K562 (cell line): ENCODE results near the gene YTHDF1. TPM values are rescaled to one million over a fixed set of nuclear protein-coding genes. Genes with fewer than 3 reads are reported as not detected.

Experiments
- ATAC-seq: fragments of 200-7000 bp; cut with Tn5 transposase; 3 replicates; pipeline ENCODE4 v1.9.1; 2020; ENCODE audit warnings: moderate library complexity
- BruUV-seq: library from RNA; stranded (reverse); fragments of 400-500 nt; replicated peaks from 2 replicates; lab custom pipeline; 2021; lab: Mats Ljungman, UMichigan
- CTCF ChIA-PET: fragments of 300-600 bp; formaldehyde crosslinking; extraction: SDS; loops from one replicate; lab custom pipeline; 2021; ENCODE audit warnings: low intra/inter-chr PET ratio; lab: Yijun Ruan, JAX
- POLR2A ChIA-PET: fragments of 300-600, 350-650 bp; sonication (Branson Sonifier 250); formaldehyde crosslinking; extraction: SDS; loops from one replicate; lab custom pipeline; 2021; ENCODE audit warnings: antibody characterized with exemption, inconsistent platforms; lab: Yijun Ruan, JAX
- DNase-seq, 4 experiments: peaks; one replicate each; pipeline versions ENCODE4 v3.0.0 to v3.0.0-alpha.2; 2011 to 2018; ENCODE audit warnings: low spot score in 3 of 4, mixed read lengths in 3 of 4; ENCODE audit errors: extremely low read depth in 1 of 4
- FAIRE-seq: peaks from 2 replicates; lab custom pipeline; 2011; peaks lifted over from hg19 to GRCh38; lab: Jason Lieb, UNC
- H2AFZ ChIP-seq: 2 replicates; pipeline ENCODE4 v1.6.0; 2011; ENCODE audit warnings: low read depth, low read length, control low read depth, inconsistent platforms
- H3K27ac ChIP-seq: fragments of 200-600 bp; 3 replicates; pipeline ENCODE4 v1.8.0; 2011; ENCODE audit warnings: low read depth, mild to moderate bottlenecking, control low read depth, inconsistent platforms, low read length, moderate library complexity, mixed read lengths; ENCODE audit errors: extremely low read depth
- H3K27me3 ChIP-seq, 2 experiments: fragments of 300-600 bp in 1 of 2; 2 replicates in 1 of 2; 3 replicates in 1 of 2; pipeline versions ENCODE4 v1.6.0 to v1.8.0; 2011; ENCODE audit warnings: inconsistent platforms in 2 of 2, low read length in 2 of 2, mild to moderate bottlenecking in 1 of 2, mixed read lengths in 1 of 2, moderate library complexity in 1 of 2; ENCODE audit not compliant: control insufficient read depth in 2 of 2, insufficient read depth in 2 of 2
- H3K36me3 ChIP-seq: fragments of 300-600 bp; 3 replicates; pipeline ENCODE4 v1.8.0; 2011; ENCODE audit warnings: mild to moderate bottlenecking, low read length, inconsistent platforms; ENCODE audit not compliant: control insufficient read depth, insufficient read depth
- H3K4me1 ChIP-seq, 2 experiments: fragments of 200-600 bp in 1 of 2; replicated peaks in 1 of 2; 2 replicates in 1 of 2; 3 replicates in 1 of 2; pipeline versions ENCODE4 v1.5.1 to v1.8.0; 2011; ENCODE audit warnings: inconsistent platforms in 2 of 2, low read length in 2 of 2, mild to moderate bottlenecking in 1 of 2, mixed read lengths in 1 of 2, moderate library complexity in 1 of 2; ENCODE audit not compliant: control insufficient read depth in 2 of 2, insufficient read depth in 2 of 2
- H3K4me2 ChIP-seq: 2 replicates; pipeline ENCODE4 v1.6.1; 2011; ENCODE audit warnings: low read length, control low read depth, inconsistent platforms, mixed read lengths; ENCODE audit not compliant: insufficient read depth
- H3K4me3 ChIP-seq: fragments of 200-600 bp; sonication (generic), shearing (Covaris generic); 2 replicates; pipeline ENCODE4 v1.5.1; 2016; ENCODE audit warnings: control low read depth, inconsistent platforms
- H3K79me2 ChIP-seq: fragments of 200-600 bp; 3 replicates; pipeline ENCODE4 v1.8.0; 2011; ENCODE audit warnings: low read length, inconsistent platforms; ENCODE audit not compliant: control insufficient read depth, insufficient read depth
- H3K9ac ChIP-seq, 2 experiments: 2 replicates each; pipeline versions ENCODE4 v1.6.0 to v1.6.1; 2011; ENCODE audit warnings: low read depth in 2 of 2, low read length in 2 of 2, control low read depth in 1 of 2, inconsistent platforms in 1 of 2, mild to moderate bottlenecking in 1 of 2, mixed read lengths in 1 of 2; ENCODE audit not compliant: insufficient read depth in 1 of 2
- H3K9me1 ChIP-seq: one replicate; pipeline ENCODE4 v1.6.0; 2011; ENCODE audit warnings: inconsistent platforms, mild to moderate bottlenecking, low read length, moderate library complexity; ENCODE audit not compliant: control insufficient read depth, insufficient read depth
- H3K9me3 ChIP-seq: replicated peaks from 2 replicates; pipeline ENCODE4 v1.5.1; 2011; ENCODE audit warnings: low read depth, low read length, inconsistent platforms; ENCODE audit not compliant: control insufficient read depth, insufficient read depth
- H4K20me1 ChIP-seq: replicated peaks from 2 replicates; pipeline ENCODE4 v1.6.1; 2011; ENCODE audit warnings: low read length, inconsistent platforms, mixed read lengths; ENCODE audit not compliant: control insufficient read depth, insufficient read depth
- ASH1L ChIP-seq: fragments of 450-650 bp; IDR thresholded peaks from 2 replicates; pipeline ENCODE4 v1.6.1; 2018; ENCODE audit warnings: borderline replicate concordance, mild to moderate bottlenecking, low read depth; ENCODE audit not compliant: partially characterized antibody
- CTBP1 ChIP-seq: fragments of 450-650 bp; IDR thresholded peaks from 2 replicates; pipeline ENCODE4 v1.6.1; 2016; ENCODE audit warnings: borderline replicate concordance
- NR2F6 ChIP-seq: fragments of 450-650 bp; formaldehyde crosslinking; IDR thresholded peaks from 2 replicates; pipeline ENCODE4 v1.4.0; 2020; ENCODE audit warnings: mild to moderate bottlenecking
- RAD21 ChIP-seq, 2 experiments: fragments of 250-450 bp in 1 of 2; fragments of 450-650 bp in 1 of 2; sonication (Bioruptor Pico) in 1 of 2; formaldehyde crosslinking in 1 of 2; IDR thresholded peaks in 1 of 2; conservative IDR thresholded peaks in 1 of 2; 2 replicates each; pipeline versions ENCODE4 v1.4.0 to v1.8.0; 2020 to 2022; ENCODE audit warnings: mild to moderate bottlenecking in 2 of 2, moderate library complexity in 1 of 2
- RBM22 ChIP-seq: fragments of 200-400 bp; formaldehyde crosslinking; IDR thresholded peaks from 2 replicates; pipeline ENCODE4 v1.6.1; 2018; ENCODE audit warnings: low read length, low read depth; ENCODE audit not compliant: poor library complexity, severe bottlenecking
- SMC3 ChIP-seq: conservative IDR thresholded peaks from 2 replicates; pipeline ENCODE4 v1.6.1; 2011; ENCODE audit warnings: low read depth, low read length, improper control_type of control experiment; ENCODE audit not compliant: insufficient read depth
- SPI1 ChIP-seq: IDR thresholded peaks from 2 replicates; pipeline ENCODE4 v1.6.1; 2011; ENCODE audit warnings: low read depth, low read length, control low read depth, borderline replicate concordance
- U2AF1 ChIP-seq: fragments of 200-400 bp; formaldehyde crosslinking; optimal IDR thresholded peaks from 2 replicates; pipeline ENCODE3; 2017; ENCODE audit warnings: mild to moderate bottlenecking, low read depth, low read length, moderate library complexity
- ZNF24 ChIP-seq: fragments of 450-650 bp; IDR thresholded peaks from 2 replicates; pipeline ENCODE4 v1.6.1; 2016
- WGBS: fragments of 100-300 bp; shearing (Covaris generic); methylation state at CpG from one replicate; pipeline ENCODE4 v1.1.6; 2016; ENCODE audit warnings: low coverage, mixed read lengths; ENCODE audit not compliant: insufficient coverage; ENCODE audit errors: missing lambda C conversion rate; 5-methylcytosine and 5-hydroxymethylcytosine counted together
- in situ Hi-C: fragments of 300-500 bp; cut with MboI; formaldehyde crosslinking; loops from 4 replicates; pipeline ENCODE4 v1.15.0; 2018; ENCODE audit warnings: inconsistent platforms, mixed read lengths
- intact Hi-C: fragments of 100-400 bp; cut with micrococcal nuclease; formaldehyde crosslinking; loops from 2 replicates; pipeline ENCODE4 v1.14.2; 2022
- polyA plus RNA-seq, 8 experiments: library from polyadenylated mRNA; depleted of rRNA in 4 of 8; stranded (reverse) in 5 of 8; unstranded in 3 of 8; fragments of >200 nt; fragmentation: Nextera tagmentation in 2 of 8; fragmentation: Illumina TruSeq in 1 of 8; extraction: Ambion mirVana in 2 of 8; extraction: Trizol in 1 of 8; gene quantifications; 2 replicates each; pipeline versions ENCODE4 v1.2.1 to v1.2.3, GENCODE V29; 2011 to 2014; ENCODE audit warnings: inconsistent platforms in 1 of 8, missing spikeins in 1 of 8
- total RNA-seq, 7 experiments: library from RNA; depleted of rRNA in 6 of 7; stranded (reverse); fragments of >200 nt in 6 of 7; fragmentation: Illumina TruSeq in 2 of 7; extraction: Trizol in 2 of 7; gene quantifications; 2 replicates each; pipeline versions ENCODE4 v1.2.1 to v1.2.3, GENCODE V29; 2011 to 2021; ENCODE audit warnings: low replicate concordance in 1 of 7
- TF ChIP-seq, protein P1 (sequence below): sonication (generic); formaldehyde crosslinking; IDR thresholded peaks from 2 replicates; pipeline ENCODE4 v1.9.0; 2022; ENCODE audit warnings: mild to moderate bottlenecking, missing genetic modification reagents
- TF ChIP-seq, protein P2 (sequence below): sonication (generic); formaldehyde crosslinking; IDR thresholded peaks from 2 replicates; pipeline ENCODE4 v1.8.0; 2022; ENCODE audit warnings: mild to moderate bottlenecking, missing genetic modification reagents

Gene YTHDF1
- total and polyA plus RNA-seq, 9 of the 15 experiments (the other 6 are each of a cell fraction or from before 2014, with no cell fraction given), result 10.1 to 42.4 (median 27.8) TPM

DNA sequence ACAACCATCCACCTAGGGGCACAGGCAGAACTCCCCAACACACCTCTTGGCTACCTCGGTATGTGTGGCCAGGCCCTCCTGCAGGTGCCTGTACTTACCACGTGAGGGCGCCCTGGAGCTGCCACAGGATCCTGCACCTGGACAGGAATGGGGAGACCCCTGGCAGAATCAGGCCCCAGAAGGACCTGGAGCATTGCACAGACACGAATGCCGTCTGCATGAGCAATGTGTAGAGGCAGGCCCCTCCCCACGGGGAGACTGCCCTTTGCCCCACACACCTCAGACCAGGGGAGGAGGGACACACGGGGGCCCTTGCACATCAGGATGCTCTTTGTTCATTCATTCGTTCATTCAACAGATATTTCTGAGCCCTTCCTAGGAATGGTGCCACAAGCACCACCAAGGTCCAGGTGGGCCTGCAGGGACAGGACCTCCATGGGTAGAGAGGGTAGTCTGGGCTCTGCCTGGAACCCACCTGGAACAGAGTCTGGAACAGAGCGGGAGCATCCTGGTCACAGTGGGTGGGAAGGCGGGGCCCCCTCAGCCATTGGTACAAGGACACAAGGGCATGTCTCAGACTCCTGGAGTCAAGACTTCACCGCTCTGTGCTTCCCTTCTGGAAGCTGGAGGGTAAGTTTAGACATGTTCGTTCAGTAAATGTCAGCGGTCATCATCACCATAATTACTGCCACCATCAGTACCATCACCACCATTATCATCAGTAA, 32.3 kb downstream of the YTHDF1 start:
- ChIA-PET POLR2A (interaction anchor here (0.6 kb wide), 1 partner anchor 10 kb away, joined by 3 read pairs; no protein-coding TSS in a partner anchor), CTCF (interaction anchor here (0.6 to 2.3 kb wide), 5 partner anchors 32 to 211 kb away, joined by 3 to 9 read pairs (median 3); no protein-coding TSS in a partner anchor)
- in situ Hi-C loops, result no loop called here
- intact Hi-C loops, result loop anchor here (5.0 kb wide), 1 partner anchor 199 kb away; no protein-coding TSS in a partner anchor
- Histone ChIP-seq H3K79me2 (no peaks in the 10 kb centered on the region), H3K27me3 (peaks cover 0 to 14% of the 10 kb centered on the region in 2 experiments; a peak in 2 of 5 replicates), H3K36me3 (no peaks in the 10 kb centered on the region), H3K27ac (no peak overlapping the region), H3K4me2 (no peak overlapping the region), H2AFZ (no peak overlapping the region), H3K9me1 (no peaks in the 10 kb centered on the region), H3K4me1 (peaks cover 0 to 17% of the 10 kb centered on the region in 2 experiments; a peak in 2 of 5 replicates), H4K20me1 (peaks cover 11% of the 10 kb centered on the region; the same call in 1 of the 2 replicates), H3K9ac (no peak overlapping the region), H3K4me3 (no peak overlapping the region), H3K9me3 (peaks cover 15% of the 10 kb centered on the region)
- 4% methylated on average over 12 of the region's 13 CpGs for WGBS
- peak; percentile 65 to 76 (median 69) for DNase-seq
- no TSS peak for BruUV-seq
- peak; percentile 90 for ATAC-seq
- peak; percentile 23 for FAIRE-seq
- TF ChIP-seq ZNF24, result peak; percentile 93
- no peak for TF ChIP-seq U2AF1
- no peak for TF ChIP-seq NR2F6 (CRISPR knock-in tag)
- TF ChIP-seq, protein P1, sequence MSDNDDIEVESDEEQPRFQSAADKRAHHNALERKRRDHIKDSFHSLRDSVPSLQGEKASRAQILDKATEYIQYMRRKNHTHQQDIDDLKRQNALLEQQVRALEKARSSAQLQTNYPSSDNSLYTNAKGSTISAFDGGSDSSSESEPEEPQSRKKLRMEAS (CRISPR knock-in tag), result peak; percentile 41; the same call in 1 of the 2 replicates
- TF ChIP-seq, protein P2, sequence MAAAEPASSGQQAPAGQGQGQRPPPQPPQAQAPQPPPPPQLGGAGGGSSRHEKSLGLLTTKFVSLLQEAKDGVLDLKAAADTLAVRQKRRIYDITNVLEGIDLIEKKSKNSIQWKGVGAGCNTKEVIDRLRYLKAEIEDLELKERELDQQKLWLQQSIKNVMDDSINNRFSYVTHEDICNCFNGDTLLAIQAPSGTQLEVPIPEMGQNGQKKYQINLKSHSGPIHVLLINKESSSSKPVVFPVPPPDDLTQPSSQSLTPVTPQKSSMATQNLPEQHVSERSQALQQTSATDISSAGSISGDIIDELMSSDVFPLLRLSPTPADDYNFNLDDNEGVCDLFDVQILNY (CRISPR knock-in tag), result 0 out of 2 replicates have a peak, but pooled peaks have one; percentile 10
- no peak for TF ChIP-seq ASH1L
- TF ChIP-seq SMC3, result peak; percentile 86
- no peak for TF ChIP-seq SPI1
- TF ChIP-seq CTBP1, result peak; percentile 29; the same call in 1 of the 2 replicates
- peak; percentile 59 to 81 for TF ChIP-seq RAD21 (CRISPR knock-in tag; conservative IDR thresholded peaks at IDR 0.05 in 1 of 2, IDR thresholded peaks at IDR 0.05 in 1 of 2)
- no peak for TF ChIP-seq RBM22
